ENCODE measurements around the gene TMEM123. TPM values are rescaled to one million over a fixed set of nuclear protein-coding genes. Genes with fewer than 3 reads are reported as not detected.

The TMEM123 gene
- total RNA-seq, 1 donor from 2014 or later, result 248 TPM

DNA sequence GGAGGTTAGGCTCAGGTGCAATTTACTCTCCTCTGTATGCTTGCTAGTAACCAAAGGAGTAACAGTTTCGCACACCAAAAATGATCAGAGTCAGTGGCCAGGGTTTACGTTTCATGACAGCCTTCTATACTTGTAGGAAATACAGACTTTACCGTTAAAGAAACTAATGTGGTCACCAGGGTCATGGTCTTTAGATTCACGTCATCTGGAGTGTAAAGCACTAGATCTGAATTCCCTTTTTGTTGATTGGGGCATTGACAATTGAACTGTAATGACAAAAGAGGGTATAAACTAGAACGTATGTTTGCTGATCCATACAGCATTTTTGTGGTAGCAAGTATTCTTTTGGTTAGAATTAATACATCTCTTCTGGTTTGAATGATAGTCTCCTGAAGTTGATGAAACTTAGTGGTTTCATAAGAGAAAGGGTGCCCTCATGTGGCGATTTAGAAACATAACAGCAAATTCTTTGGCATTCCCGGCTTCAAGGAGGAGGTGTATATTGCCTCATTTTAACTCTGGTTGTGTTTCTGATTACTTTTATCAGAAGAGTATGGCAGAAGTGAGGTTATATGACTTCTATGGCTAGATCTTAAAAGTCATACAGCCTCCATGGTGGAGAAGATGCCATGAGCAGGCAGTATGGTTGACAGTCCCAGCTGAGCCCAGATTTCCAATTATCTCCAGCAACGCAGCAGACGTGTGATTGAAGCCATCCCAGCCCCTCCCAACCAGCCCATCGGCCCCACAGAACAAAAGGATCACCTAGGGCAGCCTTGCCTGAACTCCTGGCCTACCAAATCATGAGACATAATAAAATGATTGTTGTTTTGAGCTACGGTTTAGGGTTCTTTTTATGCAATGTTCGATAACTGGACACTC is 42.8 kb upstream of the TMEM123 start:
- no peaks in the 10 kb centered on the region for H3K36me3 Mint-ChIP-seq (ENCODE audit: insufficient read depth)
- no peak overlapping the region for H3K27ac Mint-ChIP-seq
- no peak overlapping the region for H3K4me3 Mint-ChIP-seq (ENCODE audit: low read depth)
- DNase-seq (ENCODE audit: low spot score, unreplicated experiment), result no peak
- peaks cover 6% of the 10 kb centered on the region for H3K27me3 Mint-ChIP-seq
- TF ChIP-seq, protein P1, sequence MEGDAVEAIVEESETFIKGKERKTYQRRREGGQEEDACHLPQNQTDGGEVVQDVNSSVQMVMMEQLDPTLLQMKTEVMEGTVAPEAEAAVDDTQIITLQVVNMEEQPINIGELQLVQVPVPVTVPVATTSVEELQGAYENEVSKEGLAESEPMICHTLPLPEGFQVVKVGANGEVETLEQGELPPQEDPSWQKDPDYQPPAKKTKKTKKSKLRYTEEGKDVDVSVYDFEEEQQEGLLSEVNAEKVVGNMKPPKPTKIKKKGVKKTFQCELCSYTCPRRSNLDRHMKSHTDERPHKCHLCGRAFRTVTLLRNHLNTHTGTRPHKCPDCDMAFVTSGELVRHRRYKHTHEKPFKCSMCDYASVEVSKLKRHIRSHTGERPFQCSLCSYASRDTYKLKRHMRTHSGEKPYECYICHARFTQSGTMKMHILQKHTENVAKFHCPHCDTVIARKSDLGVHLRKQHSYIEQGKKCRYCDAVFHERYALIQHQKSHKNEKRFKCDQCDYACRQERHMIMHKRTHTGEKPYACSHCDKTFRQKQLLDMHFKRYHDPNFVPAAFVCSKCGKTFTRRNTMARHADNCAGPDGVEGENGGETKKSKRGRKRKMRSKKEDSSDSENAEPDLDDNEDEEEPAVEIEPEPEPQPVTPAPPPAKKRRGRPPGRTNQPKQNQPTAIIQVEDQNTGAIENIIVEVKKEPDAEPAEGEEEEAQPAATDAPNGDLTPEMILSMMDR (IDR thresholded peaks at IDR 0.05; ENCODE audit: unreplicated experiment), result peak; percentile 80
- no peaks in the 10 kb centered on the region for H3K9me3 Mint-ChIP-seq (ENCODE audit: low read depth)
- H3K4me1 Mint-ChIP-seq (ENCODE audit: low read depth), result peaks cover 9% of the 10 kb centered on the region

- TF ChIP-seq, protein P1 (IDR thresholded peaks at IDR 0.05; ENCODE audit: unreplicated experiment), result no peak
- no peaks in the 10 kb centered on the region for H3K36me3 Mint-ChIP-seq (ENCODE audit: insufficient read depth)
- no peak for DNase-seq (ENCODE audit: low spot score, unreplicated experiment)
- H3K27me3 Mint-ChIP-seq, result peaks cover 6% of the 10 kb centered on the region
- no peak overlapping the region for H3K27ac Mint-ChIP-seq
- no peaks in the 10 kb centered on the region for H3K9me3 Mint-ChIP-seq (ENCODE audit: low read depth)
- H3K4me3 Mint-ChIP-seq (ENCODE audit: low read depth), result no peak overlapping the region
- peaks cover 15% of the 10 kb centered on the region for H3K4me1 Mint-ChIP-seq (ENCODE audit: low read depth)
These were observed 41.7 kb upstream of the TMEM123 start for GRCh38 chr11:102494216-102494615.

DNA sequence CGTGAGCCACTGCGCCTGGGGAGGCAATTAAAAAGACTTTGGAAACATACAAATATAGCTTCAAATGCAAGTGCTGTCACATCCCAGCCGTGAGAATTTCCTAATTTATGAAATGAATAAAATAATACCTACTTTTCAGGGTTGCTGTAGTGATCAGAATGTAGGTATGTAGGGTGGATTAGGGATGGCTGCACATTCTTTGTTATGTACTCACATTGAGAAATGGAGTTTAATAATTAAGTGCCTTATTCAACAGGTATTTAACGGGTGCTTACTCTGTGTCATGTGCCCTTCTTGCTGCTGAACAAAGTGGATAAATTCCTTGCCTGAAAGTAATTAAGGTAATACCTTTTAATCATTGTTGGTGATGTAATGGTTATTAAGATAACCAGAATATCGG is 41.0 kb upstream of the TMEM123 start:
- Mint-ChIP-seq H3K4me3 (ENCODE audit: low read depth) (no peak overlapping the region), H3K4me1 (ENCODE audit: low read depth) (peaks cover 17% of the 10 kb centered on the region), H3K9me3 (ENCODE audit: low read depth) (no peaks in the 10 kb centered on the region), H3K36me3 (ENCODE audit: insufficient read depth) (no peaks in the 10 kb centered on the region), H3K27ac (no peak overlapping the region), H3K27me3 (peaks cover 6% of the 10 kb centered on the region)
- DNase-seq (ENCODE audit: low spot score, unreplicated experiment), result no peak
- TF ChIP-seq, protein P1 (IDR thresholded peaks at IDR 0.05; ENCODE audit: unreplicated experiment), result no peak

DNA sequence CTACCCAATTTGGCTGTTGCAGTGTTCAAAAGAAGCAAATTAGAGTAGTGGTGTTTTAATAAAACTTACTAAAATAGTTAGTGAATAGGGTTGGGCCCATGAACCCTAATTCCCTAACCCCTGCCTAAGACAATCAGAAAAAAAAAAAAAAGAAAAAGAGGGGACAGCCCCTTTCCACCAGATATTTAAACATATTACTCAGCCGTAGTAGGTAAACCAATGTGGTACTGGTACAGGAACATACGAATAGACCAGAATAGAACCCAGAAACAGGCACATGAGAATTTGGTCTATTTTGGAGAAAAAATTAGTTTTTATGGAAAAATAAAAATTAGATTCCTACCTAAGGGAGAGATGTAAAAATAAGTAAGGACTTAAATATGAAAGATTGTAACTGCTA is 39.4 kb upstream of the TMEM123 start:
- H3K27ac Mint-ChIP-seq, result no peak overlapping the region
- no peaks in the 10 kb centered on the region for H3K9me3 Mint-ChIP-seq (ENCODE audit: low read depth)
- no peak overlapping the region for H3K4me3 Mint-ChIP-seq (ENCODE audit: low read depth)
- peaks cover 6% of the 10 kb centered on the region for H3K27me3 Mint-ChIP-seq
- peaks cover 17% of the 10 kb centered on the region for H3K4me1 Mint-ChIP-seq (ENCODE audit: low read depth)
- H3K36me3 Mint-ChIP-seq (ENCODE audit: insufficient read depth), result no peaks in the 10 kb centered on the region
- TF ChIP-seq, protein P1 (IDR thresholded peaks at IDR 0.05; ENCODE audit: unreplicated experiment), result no peak
- DNase-seq (ENCODE audit: low spot score, unreplicated experiment), result no peak

- no peaks in the 10 kb centered on the region for H3K36me3 Mint-ChIP-seq (ENCODE audit: insufficient read depth)
- no peak overlapping the region for H3K27ac Mint-ChIP-seq
- DNase-seq (ENCODE audit: low spot score, unreplicated experiment), result no peak
- no peak overlapping the region for H3K4me3 Mint-ChIP-seq (ENCODE audit: low read depth)
- no peaks in the 10 kb centered on the region for H3K9me3 Mint-ChIP-seq (ENCODE audit: low read depth)
- no peaks in the 10 kb centered on the region for H3K27me3 Mint-ChIP-seq
- TF ChIP-seq, protein P1 (IDR thresholded peaks at IDR 0.05; ENCODE audit: unreplicated experiment), result no peak
- H3K4me1 Mint-ChIP-seq (ENCODE audit: low read depth), result peaks cover 12% of the 10 kb centered on the region
These were observed 36.9 kb upstream of the TMEM123 start for GRCh38 chr11:102489186-102490145.
